Activated naive CD4-positive, alpha-beta T cell treated with anti-CD3 and anti-CD28 coated beads, Interleukin-2, amount 50 U/mL, for 24 hours (primary cell): ENCODE results near the gene LDB2.
A peak's percentile ranks its signal among the peaks of the same experiment; 100 is the strongest.
"Not testable (repeated sequence)": the region's sequence is repeated elsewhere in the genome, so short reads cannot be mapped to it uniquely, and the experiment has no call there.

ENCODE experiments used
- H3K27ac Mint-ChIP-seq: one replicate; pipeline ENCODE4 v1.8.0; 2021; ENCODE audit warnings: mild to moderate bottlenecking, mixed read lengths
- H3K27me3 Mint-ChIP-seq: one replicate; pipeline ENCODE4 v1.8.0; 2021; ENCODE audit warnings: mixed read lengths
- H3K36me3 Mint-ChIP-seq: one replicate; pipeline ENCODE4 v1.8.0; 2021; ENCODE audit warnings: mixed read lengths
- H3K4me1 Mint-ChIP-seq: one replicate; pipeline ENCODE4 v1.8.0; 2021; ENCODE audit warnings: mixed read lengths
- H3K4me3 Mint-ChIP-seq: one replicate; pipeline ENCODE4 v1.8.0; 2021; ENCODE audit warnings: mild to moderate bottlenecking, mixed read lengths
- H3K9me3 Mint-ChIP-seq: one replicate; pipeline ENCODE4 v1.8.0; 2021; ENCODE audit warnings: mixed read lengths

LDB2 gene

GRCh38 chr4:16897991-16898827 lies at the start of gene LDB2:
LDB2 (minus strand) TSS chr4:16898645.
- H3K4me3 Mint-ChIP-seq = peak within 1 kb of the TSS; percentile 59
- no peaks in the 10 kb centered on the region for H3K36me3 Mint-ChIP-seq
- H3K27ac Mint-ChIP-seq = no peak within 1 kb of the TSS
- peaks cover 20% of the 10 kb centered on the region for H3K4me1 Mint-ChIP-seq
- H3K9me3 Mint-ChIP-seq = no peaks in the 10 kb centered on the region
- H3K27me3 Mint-ChIP-seq = peaks cover 9% of the 10 kb centered on the region

GRCh38 chr4:16942491-16942890 lies 44.0 kb upstream of the LDB2 start:
- no peaks in the 10 kb centered on the region for H3K4me1 Mint-ChIP-seq
- no peaks in the 10 kb centered on the region for H3K9me3 Mint-ChIP-seq
- no peak overlapping the region for H3K4me3 Mint-ChIP-seq
- H3K27ac Mint-ChIP-seq = no peak overlapping the region
- H3K36me3 Mint-ChIP-seq = no peaks in the 10 kb centered on the region
- H3K27me3 Mint-ChIP-seq = peaks cover 4% of the 10 kb centered on the region

- H3K27me3 Mint-ChIP-seq = peaks cover 6% of the 10 kb centered on the region
- H3K4me1 Mint-ChIP-seq = no peaks in the 10 kb centered on the region
- no peaks in the 10 kb centered on the region for H3K9me3 Mint-ChIP-seq
- no peaks in the 10 kb centered on the region for H3K36me3 Mint-ChIP-seq
- no peak overlapping the region for H3K4me3 Mint-ChIP-seq
- H3K27ac Mint-ChIP-seq = no peak overlapping the region
Measured at GRCh38 chr4:16939178-16939577, 40.7 kb upstream of the LDB2 start.

- H3K36me3 Mint-ChIP-seq = no peaks in the 10 kb centered on the region
- H3K27ac Mint-ChIP-seq = no peak overlapping the region
- no peak overlapping the region for H3K4me3 Mint-ChIP-seq
- no peaks in the 10 kb centered on the region for H3K9me3 Mint-ChIP-seq
- peaks cover 6% of the 10 kb centered on the region for H3K27me3 Mint-ChIP-seq
- no peaks in the 10 kb centered on the region for H3K4me1 Mint-ChIP-seq
Measured at GRCh38 chr4:16938512-16939040, 40.1 kb upstream of the LDB2 start.

- Mint-ChIP-seq H3K4me3 (no peak overlapping the region), H3K36me3 (no peaks in the 10 kb centered on the region), H3K9me3 (no peaks in the 10 kb centered on the region), H3K27ac (no peak overlapping the region), H3K27me3 (peaks cover 13% of the 10 kb centered on the region), H3K4me1 (no peaks in the 10 kb centered on the region)
Measured at GRCh38 chr4:16931339-16932305, 33.2 kb upstream of the LDB2 start.

GRCh38 chr4:16926214-16926613 lies 27.8 kb upstream of the LDB2 start:
- H3K4me1 Mint-ChIP-seq = no peaks in the 10 kb centered on the region
- no peak overlapping the region for H3K27ac Mint-ChIP-seq
- H3K27me3 Mint-ChIP-seq = peaks cover 10% of the 10 kb centered on the region
- no peaks in the 10 kb centered on the region for H3K9me3 Mint-ChIP-seq
- H3K36me3 Mint-ChIP-seq = no peaks in the 10 kb centered on the region
- no peak overlapping the region for H3K4me3 Mint-ChIP-seq

- H3K36me3 Mint-ChIP-seq, H3K9me3 Mint-ChIP-seq, H3K27me3 Mint-ChIP-seq, H3K4me3 Mint-ChIP-seq, H3K4me1 Mint-ChIP-seq, H3K27ac Mint-ChIP-seq: not testable (repeated sequence)
Measured at GRCh38 chr4:16918716-16919115, 20.3 kb upstream of the LDB2 start.

GRCh38 chr4:16916719-16917337 lies 18.4 kb upstream of the LDB2 start:
- peaks cover 2% of the 10 kb centered on the region for H3K27me3 Mint-ChIP-seq
- no peaks in the 10 kb centered on the region for H3K9me3 Mint-ChIP-seq
- peaks cover 3% of the 10 kb centered on the region for H3K4me1 Mint-ChIP-seq
- H3K27ac Mint-ChIP-seq = no peak overlapping the region
- H3K4me3 Mint-ChIP-seq = no peak overlapping the region
- no peaks in the 10 kb centered on the region for H3K36me3 Mint-ChIP-seq

GRCh38 chr4:16916031-16916430 lies 17.6 kb upstream of the LDB2 start:
- Mint-ChIP-seq H3K36me3 (no peaks in the 10 kb centered on the region), H3K4me1 (peaks cover 3% of the 10 kb centered on the region), H3K9me3 (no peaks in the 10 kb centered on the region), H3K27me3 (peaks cover 2% of the 10 kb centered on the region), H3K27ac (no peak overlapping the region), H3K4me3 (no peak overlapping the region)

GRCh38 chr4:16914208-16914607 lies 15.8 kb upstream of the LDB2 start:
- peaks cover 3% of the 10 kb centered on the region for H3K4me1 Mint-ChIP-seq

GRCh38 chr4:16912896-16913295 lies 14.5 kb upstream of the LDB2 start:
- H3K36me3 Mint-ChIP-seq = no peaks in the 10 kb centered on the region
- H3K4me1 Mint-ChIP-seq = peaks cover 3% of the 10 kb centered on the region
- H3K4me3 Mint-ChIP-seq = no peak overlapping the region
- H3K9me3 Mint-ChIP-seq = no peaks in the 10 kb centered on the region
- H3K27me3 Mint-ChIP-seq = no peaks in the 10 kb centered on the region
- H3K27ac Mint-ChIP-seq = no peak overlapping the region

More at GRCh38 chr4:16914208-16914607, 15.8 kb upstream of the LDB2 start:
- H3K9me3 Mint-ChIP-seq = no peaks in the 10 kb centered on the region
- no peak overlapping the region for H3K4me3 Mint-ChIP-seq
- no peaks in the 10 kb centered on the region for H3K36me3 Mint-ChIP-seq
- no peaks in the 10 kb centered on the region for H3K27me3 Mint-ChIP-seq
- H3K27ac Mint-ChIP-seq = no peak overlapping the region

- H3K9me3 Mint-ChIP-seq = no peaks in the 10 kb centered on the region
- H3K27me3 Mint-ChIP-seq = no peaks in the 10 kb centered on the region
- no peaks in the 10 kb centered on the region for H3K4me1 Mint-ChIP-seq
- no peak overlapping the region for H3K27ac Mint-ChIP-seq
- H3K4me3 Mint-ChIP-seq = no peak overlapping the region
- no peaks in the 10 kb centered on the region for H3K36me3 Mint-ChIP-seq
Measured at GRCh38 chr4:16909281-16909680, 10.8 kb upstream of the LDB2 start.

- no peaks in the 10 kb centered on the region for H3K9me3 Mint-ChIP-seq
- no peak overlapping the region for H3K4me3 Mint-ChIP-seq
- H3K36me3 Mint-ChIP-seq = no peaks in the 10 kb centered on the region
- no peaks in the 10 kb centered on the region for H3K4me1 Mint-ChIP-seq
- H3K27me3 Mint-ChIP-seq = no peaks in the 10 kb centered on the region
- no peak overlapping the region for H3K27ac Mint-ChIP-seq
Measured at GRCh38 chr4:16908377-16909021, 10.1 kb upstream of the LDB2 start.

GRCh38 chr4:16900325-16900724 lies 1.9 kb upstream of the LDB2 start:
- Mint-ChIP-seq H3K4me3 (no peak overlapping the region), H3K27me3 (peaks cover 10% of the 10 kb centered on the region), H3K27ac (no peak overlapping the region), H3K4me1 (peaks cover 5% of the 10 kb centered on the region), H3K9me3 (no peaks in the 10 kb centered on the region), H3K36me3 (no peaks in the 10 kb centered on the region)
